ENCODE measurements around the gene CCHCR1.

DNA sequence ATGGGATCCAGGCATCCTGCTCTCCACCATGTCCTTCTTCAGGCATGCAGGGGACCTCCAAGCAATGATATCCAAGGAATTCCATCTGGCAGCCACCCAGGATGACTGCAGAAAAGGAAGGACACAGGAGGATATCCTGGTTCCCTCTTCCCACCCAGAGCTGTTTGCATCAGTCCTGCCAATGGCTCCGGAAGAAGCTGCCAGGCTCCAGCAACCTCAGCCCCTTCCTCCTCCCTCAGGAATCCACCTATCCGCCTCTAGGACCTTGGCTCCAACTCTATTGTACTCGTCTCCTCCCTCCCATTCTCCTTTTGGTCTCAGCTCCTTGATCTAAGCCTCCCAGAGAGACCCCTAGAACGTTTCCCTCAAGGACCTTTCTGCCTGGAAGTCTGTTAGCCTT is 18.0 kb downstream of the CCHCR1 start:
- TF ChIP-seq CTCF (IDR thresholded peaks at IDR 0.05; ENCODE audit: poor library complexity, severe bottlenecking) (no peak), TAF1 (IDR thresholded peaks at IDR 0.05; ENCODE audit: low read depth) (no peak), RAD21 (conservative IDR thresholded peaks at IDR 0.05) (no peak), EP300 (conservative IDR thresholded peaks at IDR 0.05; ENCODE audit: poor library complexity, severe bottlenecking) (no peak), MXI1 (conservative IDR thresholded peaks at IDR 0.05; ENCODE audit: poor library complexity, severe bottlenecking) (no peak), REST (IDR thresholded peaks at IDR 0.05; ENCODE audit: borderline replicate concordance) (no peak), POLR2AphosphoS5 (IDR thresholded peaks at IDR 0.05) (no peak), SMC3 (conservative IDR thresholded peaks at IDR 0.05; ENCODE audit: poor library complexity) (no peak), EZH2 (IDR thresholded peaks at IDR 0.05; ENCODE audit: borderline replicate concordance, insufficient read depth, low read length, poor library complexity, severe bottlenecking) (no peak)
